ENCODE measurements around the gene CD55.
A peak's percentile ranks its signal among the peaks of the same experiment; 100 is the strongest.
"Not testable (repeated sequence)": the region's sequence is repeated elsewhere in the genome, so short reads cannot be mapped to it uniquely, and the experiment has no call there.

CD55 gene

GRCh38 chr1:207306023-207306422 is 15.5 kb upstream of the CD55 start:
- no peak for DNase-seq

DNA sequence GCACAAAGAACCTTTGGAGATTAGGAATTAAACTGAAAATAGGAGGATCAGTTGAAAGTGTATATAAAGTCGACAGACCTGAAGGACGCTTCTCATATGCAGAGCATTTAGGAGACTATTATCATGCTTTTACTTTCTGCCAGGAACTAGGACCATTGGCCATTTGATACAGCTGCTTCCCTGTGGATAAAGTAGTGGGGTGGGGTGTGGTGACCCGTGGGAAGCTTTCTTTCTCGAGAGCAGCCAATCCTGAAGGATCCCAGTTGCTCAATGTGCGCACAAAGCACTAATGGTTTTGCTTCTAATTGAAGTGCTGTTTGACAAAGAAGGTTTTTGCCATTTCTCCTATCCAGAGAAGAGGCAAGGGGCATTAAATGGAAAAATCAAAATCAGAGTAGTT is 14.9 kb upstream of the CD55 start:
- no peak for DNase-seq

DNA sequence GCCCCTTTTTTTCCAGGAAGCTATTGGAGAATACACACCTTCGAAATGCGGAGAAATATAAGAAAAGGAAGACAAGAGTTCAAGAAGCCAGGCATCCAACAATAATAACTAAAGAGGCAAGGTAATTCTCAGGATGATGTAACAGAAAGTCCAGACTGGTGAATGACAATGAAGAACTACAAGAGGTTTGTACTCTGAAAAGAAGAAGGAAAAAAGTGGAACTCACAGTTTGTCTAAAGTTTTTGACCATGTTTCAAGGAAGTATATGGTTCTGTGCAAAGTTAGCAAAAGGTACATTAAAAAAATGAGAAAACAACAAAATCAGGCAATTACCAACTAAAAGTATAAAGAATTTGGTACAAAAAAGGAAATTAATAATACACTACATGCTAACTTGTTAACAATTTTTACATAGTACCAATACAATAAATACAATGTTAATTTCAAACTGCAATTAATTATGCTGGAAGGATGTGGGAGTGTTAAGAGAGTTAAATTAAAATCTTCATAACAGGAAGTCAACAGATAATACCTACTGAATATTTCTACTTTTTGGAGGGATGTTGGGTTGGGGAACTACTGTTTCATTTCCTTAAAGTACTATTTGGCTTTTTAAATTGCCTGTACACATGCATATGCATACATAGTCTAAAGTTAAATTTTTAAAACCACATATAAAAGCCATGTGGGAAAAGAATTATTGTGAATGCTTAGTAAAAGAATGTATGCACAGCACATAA is 12.9 kb upstream of the CD55 start:
- DNase-seq: no peak

GRCh38 chr1:207309745-207310273 is 11.7 kb upstream of the CD55 start:
- peak; percentile 39 for DNase-seq

- no peak for DNase-seq
Measured at GRCh38 chr1:207311888-207312603, 9.4 kb upstream of the CD55 start.

- DNase-seq: no peak
Measured at GRCh38 chr1:207312604-207312920, 8.9 kb upstream of the CD55 start.

GRCh38 chr1:207313131-207313530 is 8.3 kb upstream of the CD55 start:
- DNase-seq: no peak

DNA sequence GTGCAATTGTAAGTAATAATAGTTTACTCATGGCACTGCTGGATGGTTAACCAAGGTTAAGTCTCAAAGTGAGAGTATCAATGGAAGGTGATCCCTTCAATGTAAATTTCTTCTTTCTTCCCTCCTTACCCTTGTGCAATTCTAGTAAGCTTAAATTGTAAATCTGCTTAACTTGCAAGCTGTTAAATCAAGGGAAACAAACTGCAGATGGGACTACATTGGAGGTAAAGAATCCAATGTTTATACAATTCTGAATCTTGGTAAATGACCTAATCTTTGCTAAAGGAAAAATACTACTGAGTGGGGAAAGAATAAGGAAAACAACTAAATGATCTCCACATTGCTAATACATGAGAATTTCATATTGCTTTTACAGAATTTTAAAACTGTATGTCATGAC is 6.7 kb upstream of the CD55 start:
- DNase-seq: no peak

- no peak for DNase-seq
Measured at GRCh38 chr1:207315435-207315834, 6.0 kb upstream of the CD55 start.

GRCh38 chr1:207316141-207316540 is 5.3 kb upstream of the CD55 start:
- DNase-seq: no peak

DNA sequence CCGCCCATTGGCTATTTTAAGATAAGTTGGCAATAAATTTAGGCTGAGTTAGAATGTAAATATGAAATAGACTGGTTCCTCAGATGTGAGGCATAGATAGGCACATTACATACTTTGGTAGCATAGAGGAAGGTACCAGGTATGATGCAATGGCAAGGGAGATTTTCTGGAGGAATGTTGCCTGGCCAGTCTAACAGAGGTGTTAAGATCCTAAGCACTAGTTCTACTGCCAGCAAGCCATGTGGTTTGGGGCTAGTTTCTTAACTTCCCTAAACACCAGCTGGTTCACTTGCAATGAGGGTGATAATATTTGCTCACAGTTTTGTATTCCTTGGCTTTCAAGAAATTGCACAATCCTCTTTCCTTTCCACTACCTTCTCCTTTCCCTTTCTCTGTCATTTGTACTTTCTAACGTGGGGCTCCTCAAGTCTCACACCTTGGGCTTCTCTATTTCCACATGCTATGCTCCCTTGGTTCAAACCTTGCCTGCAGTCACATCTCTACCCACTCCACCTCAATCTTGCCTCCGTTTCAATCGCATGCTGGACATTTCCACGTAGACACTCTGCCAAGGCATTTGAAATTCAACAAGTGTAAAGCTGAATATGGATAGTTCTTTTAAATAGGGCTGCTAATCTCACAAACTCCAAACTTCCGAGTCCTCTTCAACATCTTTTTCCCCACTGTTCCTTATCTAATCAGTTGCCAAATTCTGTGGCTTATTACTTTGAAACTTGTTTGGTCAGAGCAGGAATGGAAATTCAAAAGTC is 4.7 kb upstream of the CD55 start:
- DNase-seq: no peak

- no peak for DNase-seq
Measured at GRCh38 chr1:207317561-207317960, 3.9 kb upstream of the CD55 start.

DNA sequence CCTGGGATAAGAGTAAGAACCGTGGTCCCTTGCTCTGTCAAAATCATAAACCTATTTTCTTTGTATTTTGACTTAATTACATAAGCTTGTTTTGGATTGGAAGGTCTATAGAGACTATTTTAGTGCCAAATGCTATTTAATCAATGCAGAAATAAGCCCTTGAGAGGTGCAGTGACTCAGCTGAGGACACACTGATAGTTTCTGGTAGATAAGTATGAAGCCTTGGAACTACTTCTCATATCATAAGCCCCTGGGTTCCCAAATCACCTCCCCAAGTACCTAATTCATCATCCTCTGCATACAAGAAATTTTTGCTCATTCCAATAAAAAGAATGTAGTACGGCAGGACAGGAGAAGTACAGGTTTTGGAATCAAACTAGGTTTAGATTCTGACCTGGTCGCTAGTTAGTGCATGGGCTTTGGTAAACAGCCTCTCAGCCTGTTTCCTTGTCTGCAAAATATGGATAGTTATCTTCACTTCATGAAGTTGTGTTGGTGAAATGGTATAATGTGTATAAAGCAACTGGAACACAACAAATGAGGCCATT is 3.3 kb upstream of the CD55 start:
- no peak for DNase-seq

GRCh38 chr1:207319199-207319598 is 2.3 kb upstream of the CD55 start:
- no peak for DNase-seq

DNA sequence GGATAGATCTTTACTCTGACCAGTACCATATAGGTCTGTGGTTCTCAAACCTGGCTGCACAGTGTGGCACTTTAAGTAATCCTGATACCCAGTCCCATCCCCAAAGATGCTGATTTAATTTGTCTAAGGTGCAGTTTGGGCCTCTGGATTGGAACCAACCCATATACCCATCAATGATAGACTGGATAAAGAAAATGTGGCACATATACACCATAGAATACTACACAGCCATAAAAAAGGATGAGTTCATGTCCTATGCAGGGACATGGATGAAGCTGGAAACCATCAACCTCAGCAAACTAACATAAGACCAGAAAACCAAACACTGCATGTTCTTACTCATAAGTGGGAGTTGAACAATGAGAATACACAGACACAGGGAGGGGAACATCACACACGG is 1.4 kb upstream of the CD55 start:
- not testable (repeated sequence) for DNase-seq

DNA sequence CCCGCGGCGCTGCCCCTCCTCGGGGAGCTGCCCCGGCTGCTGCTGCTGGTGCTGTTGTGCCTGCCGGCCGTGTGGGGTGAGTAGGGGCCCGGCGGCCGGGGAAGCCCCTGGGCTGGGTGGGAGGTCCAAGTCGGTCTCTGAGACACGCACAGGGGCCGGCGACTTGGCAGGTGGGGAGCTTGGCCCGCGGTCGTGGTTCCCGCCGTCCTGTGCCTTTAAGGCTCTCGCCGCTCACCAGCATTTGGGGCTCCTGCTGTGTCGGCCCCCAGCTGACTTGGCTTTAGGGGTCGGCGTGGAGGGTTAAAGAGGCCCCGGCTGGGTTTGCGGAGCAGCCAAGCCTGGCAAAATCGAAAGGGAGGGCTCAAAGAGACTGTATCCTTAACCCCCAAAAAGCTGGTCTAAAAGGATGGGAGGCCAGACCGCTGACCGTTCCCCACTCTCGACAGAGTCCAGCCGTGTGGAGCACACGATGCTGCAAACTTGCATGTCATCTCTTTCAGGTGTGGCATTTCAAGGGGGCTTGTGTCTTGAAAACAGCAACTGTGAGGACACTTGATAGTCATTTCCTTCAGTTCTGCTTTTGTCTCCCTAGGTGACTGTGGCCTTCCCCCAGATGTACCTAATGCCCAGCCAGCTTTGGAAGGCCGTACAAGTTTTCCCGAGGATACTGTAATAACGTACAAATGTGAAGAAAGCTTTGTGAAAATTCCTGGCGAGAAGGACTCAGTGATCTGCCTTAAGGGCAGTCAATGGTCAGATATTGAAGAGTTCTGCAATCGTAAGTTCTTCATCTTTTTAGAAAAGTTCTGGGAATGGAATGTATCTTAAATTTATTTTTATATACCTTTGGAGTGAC is 540 bp downstream of the CD55 start:
- DNase-seq: no peak

- no peak for DNase-seq
Measured at GRCh38 chr1:207323425-207324225, 2.1 kb downstream of the CD55 start.

- no peak for DNase-seq
Measured at GRCh38 chr1:207328004-207328403, 6.5 kb downstream of the CD55 start.

DNA sequence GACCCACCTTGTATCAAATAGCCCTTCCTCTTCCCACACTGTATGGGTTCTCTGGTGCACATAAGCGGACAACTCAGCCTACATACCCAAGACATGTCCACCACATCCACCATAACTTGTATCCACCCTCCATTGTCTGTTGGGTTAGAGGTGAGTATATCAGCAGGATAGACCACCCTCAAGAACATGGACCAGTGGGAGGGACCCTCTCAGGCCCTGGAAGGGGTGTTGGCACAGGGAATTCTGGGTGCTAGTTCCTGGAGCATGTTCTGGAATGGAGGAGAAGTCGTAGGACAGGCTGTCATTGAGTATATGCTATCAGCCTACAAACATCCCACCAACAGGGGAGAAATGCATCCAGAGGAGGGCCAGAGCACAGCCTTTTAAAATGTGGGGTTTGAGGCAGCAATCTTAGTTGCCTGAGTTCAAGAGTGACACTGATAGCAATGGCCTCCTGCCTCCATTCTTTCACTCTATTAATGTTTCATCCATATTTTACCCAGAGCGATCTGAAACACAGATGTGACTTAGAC is 7.5 kb downstream of the CD55 start:
- no peak for DNase-seq

DNA sequence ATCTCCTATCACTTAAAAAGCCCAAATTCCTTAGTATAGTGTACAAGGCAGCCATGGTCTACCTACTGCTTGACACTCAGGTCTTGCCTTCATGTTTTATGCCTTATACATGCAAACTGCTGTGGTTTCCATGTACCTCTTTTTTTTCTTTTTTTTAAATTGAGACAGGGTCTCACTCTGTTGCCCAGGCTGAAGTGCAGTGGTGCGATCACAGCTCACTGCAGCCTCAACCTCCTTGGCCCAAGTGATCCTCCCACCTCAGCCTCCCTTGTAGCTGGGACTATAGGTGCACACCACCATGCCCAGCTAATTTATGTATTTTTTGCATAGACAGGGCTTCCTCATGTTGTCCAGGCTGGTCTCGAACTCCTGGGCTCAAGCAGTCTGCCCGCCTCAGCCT is 8.0 kb downstream of the CD55 start:
- no peak for DNase-seq

DNA sequence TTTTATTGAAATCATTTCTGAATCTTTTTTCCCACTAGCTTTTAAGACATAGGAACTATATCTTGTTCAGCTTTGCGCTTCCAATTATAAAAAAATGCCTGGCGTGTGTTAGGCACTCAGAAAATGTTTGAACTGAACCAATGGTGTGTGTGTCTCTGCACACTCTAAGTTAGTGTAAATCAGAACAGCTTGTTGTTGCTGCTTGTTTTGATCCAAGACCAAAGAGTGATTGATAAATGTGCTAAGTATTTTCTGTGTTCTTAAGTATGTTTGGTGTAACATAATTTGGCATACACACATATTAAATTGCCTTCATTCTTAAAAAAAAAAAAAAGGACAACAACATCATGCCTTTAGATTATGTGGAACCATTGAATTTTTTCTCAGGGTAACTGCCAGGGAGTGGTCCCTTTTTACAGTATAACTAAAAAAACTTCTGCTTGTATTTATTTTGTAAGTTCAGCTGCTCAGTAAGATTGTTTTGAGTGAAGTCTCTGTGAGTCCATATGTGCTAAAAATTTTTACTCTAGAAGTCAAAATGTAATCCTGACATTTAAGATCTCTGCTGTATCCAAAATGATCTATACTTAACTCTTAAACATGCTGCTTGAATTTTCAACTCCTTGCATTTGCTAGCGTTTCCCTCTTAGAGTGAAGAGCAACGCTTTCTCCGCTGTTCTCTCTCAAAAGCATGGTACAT is 8.7 kb downstream of the CD55 start:
- DNase-seq: no peak

All from 8988T (cell line).